Prostate gland (tissue), 2 donors: ENCODE measurements around the gene CD40LG. TPM values are rescaled to one million over a fixed set of nuclear protein-coding genes. Genes with fewer than 3 reads are reported as not detected.

Experiments
- DNase-seq: peaks from one replicate; pipeline ENCODE4 v3.0.0-alpha.2; 2019; ENCODE audit warnings: low spot score
- H3K27ac ChIP-seq, 2 donors: fragments of 200-600 bp; sonication (generic); 2 replicates each; pipeline ENCODE4 v1.5.1; 2017 to 2019
- H3K27me3 ChIP-seq: fragments of 200-600 bp; sonication (generic); replicated peaks from 2 replicates; pipeline ENCODE4 v1.5.1; 2019; ENCODE audit not compliant: insufficient read depth
- H3K36me3 ChIP-seq, 2 donors: fragments of 200-600 bp; sonication (generic); 1 replicate in 1 of 2; 2 replicates in 1 of 2; pipeline versions ENCODE4 v1.5.1 to v1.8.1; 2017 to 2019
- H3K4me1 ChIP-seq: fragments of 200-600 bp; sonication (generic); replicated peaks from 2 replicates; pipeline ENCODE4 v1.5.1; 2019
- H3K4me3 ChIP-seq, 2 donors: fragments of 200-600 bp; sonication (generic); 2 replicates each; pipeline ENCODE4 v1.5.1; 2017 to 2019
- H3K9me3 ChIP-seq: fragments of 200-600 bp; sonication (generic); 2 replicates; pipeline ENCODE4 v1.5.1; 2017
- POLR2A ChIP-seq: fragments of 450-650 bp; IDR thresholded peaks from one replicate; pipeline ENCODE4 v1.6.1; 2016; ENCODE audit warnings: antibody characterized with exemption, mild to moderate bottlenecking
- POLR2AphosphoS5 ChIP-seq: sonication (generic); formaldehyde crosslinking; IDR thresholded peaks from one replicate; pipeline ENCODE4 v1.6.1; 2017; ENCODE audit warnings: antibody characterized with exemption
- WGBS: methylation state at CpG from one replicate; pipeline ENCODE4 v1.1.5; 2018; 5-methylcytosine and 5-hydroxymethylcytosine counted together
- intact Hi-C: fragments of 100-400 bp; cut with DNase I; formaldehyde crosslinking; loops from one replicate; pipeline ENCODE4 v1.14.2; 2022
- total RNA-seq, 2 donors: library from RNA; depleted of rRNA; stranded (reverse); fragments of >200 nt; gene quantifications; one replicate each; pipeline ENCODE4 v1.1.0, GENCODE V29; 2016
- TF ChIP-seq, protein P1 (sequence below), 4 experiments: fragments of 200-600 bp in 2 of 4; fragments of 450-650 bp in 2 of 4; sonication (generic) in 2 of 4; IDR thresholded peaks; 1 replicate in 3 of 4; 2 replicates in 1 of 4; pipeline ENCODE4 v1.5.1; 2016 to 2019; ENCODE audit warnings: antibody characterized with exemption in 4 of 4, mild to moderate bottlenecking in 2 of 4, moderate library complexity in 2 of 4

Gene CD40LG
- total RNA-seq, 2 donors from 2014 or later = not detected

DNA sequence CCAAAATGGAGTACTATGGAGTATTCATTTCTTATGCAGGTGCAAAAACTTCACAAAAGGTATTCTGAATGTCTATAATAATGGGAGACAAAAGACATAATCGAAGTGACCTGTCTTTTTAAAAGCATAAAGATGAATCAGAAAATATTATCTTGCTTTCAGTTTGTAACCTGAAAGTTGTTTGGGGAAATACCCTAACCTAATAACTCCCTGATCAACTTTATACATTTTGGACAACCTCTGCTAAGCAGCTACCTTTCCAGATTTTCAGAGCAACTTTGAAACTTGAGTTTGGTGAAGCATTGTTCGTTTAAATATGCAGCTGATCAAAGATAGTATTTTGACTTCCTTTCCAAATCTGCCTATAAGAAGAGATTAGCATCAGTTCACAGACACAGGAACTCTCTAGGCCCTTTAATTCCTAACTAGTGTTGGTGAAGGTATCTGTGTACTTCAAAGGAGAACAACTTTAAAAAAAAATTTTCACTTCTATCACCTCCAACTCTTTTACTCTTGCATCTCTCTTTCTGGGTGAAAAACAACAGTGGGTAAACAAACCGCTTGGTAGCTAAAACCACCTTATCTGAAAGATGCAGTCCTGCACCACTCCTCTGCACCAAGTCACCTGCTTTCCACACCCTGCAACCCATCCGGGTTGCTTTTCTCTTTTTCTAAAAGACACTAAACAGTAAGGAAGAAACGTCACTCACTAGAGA, 26.5 kb downstream of the CD40LG start:
- H3K27me3 ChIP-seq = no peaks in the 10 kb centered on the region
- DNase-seq = no peak
- WGBS = 36% methylated on average over 5 of the region's 5 CpGs
- intact Hi-C loops = no loop called here
- no peak overlapping the region for H3K27ac ChIP-seq
- H3K4me1 ChIP-seq = no peaks in the 10 kb centered on the region
- no peaks in the 10 kb centered on the region for H3K36me3 ChIP-seq
- TF ChIP-seq POLR2A = no peak
- no peak for TF ChIP-seq POLR2AphosphoS5
- TF ChIP-seq, protein P1, sequence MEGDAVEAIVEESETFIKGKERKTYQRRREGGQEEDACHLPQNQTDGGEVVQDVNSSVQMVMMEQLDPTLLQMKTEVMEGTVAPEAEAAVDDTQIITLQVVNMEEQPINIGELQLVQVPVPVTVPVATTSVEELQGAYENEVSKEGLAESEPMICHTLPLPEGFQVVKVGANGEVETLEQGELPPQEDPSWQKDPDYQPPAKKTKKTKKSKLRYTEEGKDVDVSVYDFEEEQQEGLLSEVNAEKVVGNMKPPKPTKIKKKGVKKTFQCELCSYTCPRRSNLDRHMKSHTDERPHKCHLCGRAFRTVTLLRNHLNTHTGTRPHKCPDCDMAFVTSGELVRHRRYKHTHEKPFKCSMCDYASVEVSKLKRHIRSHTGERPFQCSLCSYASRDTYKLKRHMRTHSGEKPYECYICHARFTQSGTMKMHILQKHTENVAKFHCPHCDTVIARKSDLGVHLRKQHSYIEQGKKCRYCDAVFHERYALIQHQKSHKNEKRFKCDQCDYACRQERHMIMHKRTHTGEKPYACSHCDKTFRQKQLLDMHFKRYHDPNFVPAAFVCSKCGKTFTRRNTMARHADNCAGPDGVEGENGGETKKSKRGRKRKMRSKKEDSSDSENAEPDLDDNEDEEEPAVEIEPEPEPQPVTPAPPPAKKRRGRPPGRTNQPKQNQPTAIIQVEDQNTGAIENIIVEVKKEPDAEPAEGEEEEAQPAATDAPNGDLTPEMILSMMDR (IDR thresholded peaks at IDR 0.05) = no peak
- H3K4me3 ChIP-seq = no peak overlapping the region
- H3K9me3 ChIP-seq = no peaks in the 10 kb centered on the region

DNA sequence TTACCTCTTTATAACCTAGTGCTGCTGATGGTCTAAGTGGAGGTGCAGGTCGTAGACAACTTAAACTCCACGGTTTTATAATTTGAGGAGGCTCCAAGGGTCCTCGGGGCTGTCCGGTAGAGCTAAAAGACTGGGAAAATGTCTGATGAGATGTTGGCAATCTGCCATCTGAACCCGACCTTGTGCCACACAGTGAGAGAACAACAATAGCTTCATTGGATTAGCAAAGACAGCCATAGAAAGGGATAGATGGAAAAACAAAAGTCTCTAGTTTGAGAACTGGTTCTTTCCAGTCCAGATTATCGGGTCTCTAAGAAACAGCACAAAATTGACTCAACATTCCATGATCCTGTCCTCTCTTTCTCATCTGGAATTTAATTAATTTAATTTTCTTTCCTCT, 31.6 kb downstream of the CD40LG start:
- H3K4me1 ChIP-seq = no peaks in the 10 kb centered on the region
- no peak overlapping the region for H3K27ac ChIP-seq
- intact Hi-C loops = no loop called here
- H3K27me3 ChIP-seq = no peaks in the 10 kb centered on the region
- DNase-seq = no peak
- no peaks in the 10 kb centered on the region for H3K36me3 ChIP-seq
- H3K4me3 ChIP-seq = no peak overlapping the region
- 80% methylated on average over 6 of the region's 6 CpGs for WGBS
- TF ChIP-seq POLR2AphosphoS5 (no peak), POLR2A (no peak)
- TF ChIP-seq, protein P1 (IDR thresholded peaks at IDR 0.05) = no peak
- no peaks in the 10 kb centered on the region for H3K9me3 ChIP-seq

DNA sequence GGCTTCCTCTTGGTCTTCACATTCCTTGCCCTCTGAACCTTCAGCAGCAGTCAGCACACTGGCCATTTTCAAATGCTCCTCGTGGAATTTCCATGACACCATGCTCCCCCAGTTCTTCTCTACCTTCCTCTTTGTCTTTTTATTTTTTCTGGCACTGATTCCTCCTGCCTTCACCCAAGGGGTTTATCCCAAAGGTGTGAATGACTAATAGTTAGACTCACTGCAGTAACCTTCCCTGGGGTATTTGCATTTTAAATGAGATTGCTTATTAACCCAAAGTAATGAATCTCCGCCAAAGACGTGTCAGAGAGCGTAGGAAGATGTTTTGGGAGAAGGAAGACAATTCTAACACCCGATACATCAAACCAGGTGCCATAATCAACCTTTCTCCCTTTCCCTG, 36.2 kb downstream of the CD40LG start:
- WGBS = 95% methylated on average over 5 of the region's 5 CpGs
- TF ChIP-seq POLR2AphosphoS5 = no peak
- intact Hi-C loops = no loop called here

DNA sequence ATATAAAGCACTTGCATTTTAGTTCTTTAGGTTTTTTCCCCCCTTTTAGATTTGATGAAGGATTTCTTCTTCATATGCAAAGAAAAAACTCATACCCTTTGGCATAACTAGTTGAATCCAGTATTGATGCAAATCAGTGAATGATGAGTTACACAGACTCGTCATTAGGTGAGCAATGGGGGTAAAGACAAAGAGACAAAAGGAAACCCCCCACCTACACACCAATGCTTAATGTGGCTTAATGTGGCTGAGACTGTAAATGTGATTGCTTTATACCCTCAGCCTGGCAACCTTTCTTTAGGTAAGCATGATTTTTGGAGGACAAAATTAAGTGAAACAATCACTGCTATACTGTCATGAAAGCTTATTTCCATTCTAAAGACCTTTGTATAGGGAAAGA, 39.5 kb downstream of the CD40LG start:
- H3K27me3 ChIP-seq = no peaks in the 10 kb centered on the region
- WGBS = 91% methylated on average over 1 of the region's 1 CpG
- no peak overlapping the region for H3K4me3 ChIP-seq
- intact Hi-C loops = no loop called here
- no peak overlapping the region for H3K27ac ChIP-seq
- TF ChIP-seq, protein P1 (IDR thresholded peaks at IDR 0.05) = no peak
- no peak for TF ChIP-seq POLR2A
- TF ChIP-seq POLR2AphosphoS5 = no peak
- no peaks in the 10 kb centered on the region for H3K36me3 ChIP-seq
- no peaks in the 10 kb centered on the region for H3K9me3 ChIP-seq
- no peak for DNase-seq
- H3K4me1 ChIP-seq = no peaks in the 10 kb centered on the region

More for the DNA sequence above, 36.2 kb downstream of the CD40LG start:
- H3K4me1 ChIP-seq = no peaks in the 10 kb centered on the region
- no peaks in the 10 kb centered on the region for H3K9me3 ChIP-seq
- H3K36me3 ChIP-seq = no peaks in the 10 kb centered on the region
- no peak overlapping the region for H3K27ac ChIP-seq
- no peak for DNase-seq
- H3K27me3 ChIP-seq = no peaks in the 10 kb centered on the region
- no peak overlapping the region for H3K4me3 ChIP-seq

DNA sequence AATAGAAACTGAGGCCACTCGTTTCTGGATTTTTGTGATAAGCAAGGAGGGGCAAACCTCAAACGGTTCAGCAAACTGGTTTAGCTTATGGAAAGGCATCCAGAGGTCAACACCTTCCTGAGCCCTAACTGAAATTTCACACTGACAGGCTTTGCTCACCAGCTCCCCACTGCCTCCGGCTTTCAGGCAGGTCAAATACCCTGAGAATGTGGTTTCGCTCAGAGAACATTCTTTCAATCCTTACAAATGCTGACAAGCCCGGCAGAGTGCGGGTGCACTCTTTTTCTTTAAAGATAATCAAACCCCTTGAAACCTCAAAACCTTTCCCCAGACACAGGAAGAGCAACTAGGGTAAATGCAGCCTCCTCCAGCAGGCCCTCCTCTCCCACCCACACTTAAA, 41.5 kb downstream of the CD40LG start:
- no peak overlapping the region for H3K4me3 ChIP-seq
- H3K27ac ChIP-seq = no peak overlapping the region
- TF ChIP-seq POLR2A = no peak
- TF ChIP-seq POLR2AphosphoS5 = no peak
- TF ChIP-seq, protein P1 (IDR thresholded peaks at IDR 0.05) = no peak
- no peak for DNase-seq
- intact Hi-C loops = no loop called here
- H3K9me3 ChIP-seq = no peaks in the 10 kb centered on the region
- WGBS = 47% methylated on average over 6 of the region's 6 CpGs
- H3K4me1 ChIP-seq = no peaks in the 10 kb centered on the region
- H3K36me3 ChIP-seq = no peaks in the 10 kb centered on the region
- H3K27me3 ChIP-seq = no peaks in the 10 kb centered on the region
